Suppressor macrophage treated with lipopolysaccharide for 4 hours (primary cell): ENCODE data around the gene PTPN7.
"Not testable (repeated sequence)": the region's sequence is repeated elsewhere in the genome, so short reads cannot be mapped to it uniquely, and the experiment has no call there.

Experiments
- DNase-seq: peaks from one replicate; pipeline ENCODE4 v3.0.0-alpha.2; 2020

The PTPN7 gene

GRCh38 chr1:202189001-202189790, 28.8 kb upstream of the PTPN7 start:
- DNase-seq, result peak; percentile 85

DNA sequence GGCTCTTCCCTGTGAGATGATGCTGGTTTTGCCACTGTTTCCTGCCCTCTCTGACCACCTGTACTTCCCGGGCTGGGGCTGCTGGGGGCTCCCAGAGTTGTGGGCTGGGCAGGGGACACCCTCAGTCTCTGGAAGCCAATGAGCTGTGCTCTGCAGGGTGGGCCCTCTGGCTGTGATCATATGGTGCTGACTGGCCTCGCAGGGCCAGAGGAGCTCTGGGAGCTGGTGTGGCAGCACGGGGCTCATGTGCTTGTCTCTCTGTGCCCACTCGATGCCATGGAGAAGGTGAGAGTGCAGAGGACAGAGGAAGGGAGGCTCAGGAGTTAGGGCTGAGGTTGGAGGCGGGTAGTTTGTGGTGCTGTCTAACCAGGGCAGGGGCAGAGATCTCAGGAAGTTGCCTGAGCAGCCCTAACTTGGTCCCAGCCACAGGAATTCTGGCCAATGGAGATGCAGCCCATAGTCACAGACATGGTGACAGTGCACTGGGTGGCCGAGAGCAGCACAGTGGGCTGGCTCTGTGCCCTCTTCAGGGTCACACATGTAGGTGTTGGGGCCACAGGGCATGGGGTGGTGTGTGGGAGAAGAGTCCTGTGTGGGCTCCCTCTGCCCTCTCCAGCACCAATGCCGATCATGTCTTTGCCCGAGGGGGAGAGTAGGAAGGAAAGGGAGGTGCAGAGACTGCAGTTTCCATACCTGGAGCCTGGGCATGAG, 27.4 kb upstream of the PTPN7 start:
- no peak for DNase-seq

GRCh38 chr1:202187041-202187671, 26.8 kb upstream of the PTPN7 start:
- no peak for DNase-seq

DNA sequence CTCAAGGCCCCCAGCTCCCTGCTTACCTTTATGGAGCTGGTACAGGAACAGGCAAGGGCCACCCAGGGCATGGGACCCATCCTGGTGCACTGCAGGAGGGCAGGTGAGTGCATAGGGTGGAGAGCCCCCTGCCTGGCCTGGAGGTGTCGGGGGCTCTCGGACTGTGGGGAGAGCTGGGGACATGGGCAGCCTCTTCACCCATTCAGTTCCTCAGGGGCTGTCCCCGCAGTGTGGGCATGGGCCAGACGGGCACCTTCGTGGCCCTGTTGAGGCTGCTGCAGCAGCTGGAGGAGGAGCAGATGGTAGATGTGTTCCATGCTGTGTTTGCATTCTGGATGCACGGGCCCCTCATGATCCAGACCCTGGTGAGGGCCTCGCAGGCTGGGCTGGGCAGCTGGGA, 25.9 kb upstream of the PTPN7 start:
- no peak for DNase-seq

GRCh38 chr1:202184750-202185460, 24.5 kb upstream of the PTPN7 start:
- peak; percentile 90 for DNase-seq

DNA sequence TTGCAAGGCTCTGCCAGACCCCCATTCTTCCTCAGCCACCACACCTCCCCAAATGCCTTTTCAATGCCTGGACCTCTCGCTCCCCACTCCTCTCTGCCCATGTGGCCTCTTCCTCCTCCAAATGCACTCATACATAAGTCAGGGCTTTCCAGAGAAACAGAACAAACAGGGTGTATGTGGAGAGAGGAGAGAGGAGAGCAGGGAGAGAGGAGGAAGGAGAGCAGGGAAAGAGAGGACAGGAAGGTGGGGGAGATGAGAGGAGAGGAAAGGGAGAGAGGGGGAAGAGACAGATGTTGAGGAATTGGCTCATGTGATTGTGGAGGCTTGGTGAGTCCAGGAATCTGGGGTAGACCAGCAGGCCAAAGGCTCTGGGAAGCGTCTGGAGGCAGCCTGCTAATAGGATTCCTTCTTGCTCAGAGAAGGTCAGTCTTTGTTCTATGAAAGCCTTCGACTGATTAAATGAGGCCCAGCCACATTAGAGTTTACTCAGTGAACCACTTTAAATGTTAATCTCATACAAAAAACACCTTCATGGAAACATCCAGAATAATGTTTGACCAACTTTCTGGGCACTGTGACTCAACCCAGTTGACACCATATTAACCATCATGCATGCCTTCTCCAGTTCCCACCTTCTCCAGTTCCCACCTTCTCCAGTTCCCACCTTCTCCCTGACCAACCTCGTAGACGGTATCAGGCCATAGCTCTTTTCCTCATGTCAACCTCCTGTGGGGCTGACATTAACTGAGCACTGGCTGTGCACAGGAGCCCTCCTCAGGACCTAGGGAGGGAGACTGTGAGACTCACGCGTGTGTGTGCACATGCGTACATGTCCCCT, 21.9 kb upstream of the PTPN7 start:
- no peak for DNase-seq

- no peak for DNase-seq
Observed at GRCh38 chr1:202181586-202181985, 21.2 kb upstream of the PTPN7 start.

DNA sequence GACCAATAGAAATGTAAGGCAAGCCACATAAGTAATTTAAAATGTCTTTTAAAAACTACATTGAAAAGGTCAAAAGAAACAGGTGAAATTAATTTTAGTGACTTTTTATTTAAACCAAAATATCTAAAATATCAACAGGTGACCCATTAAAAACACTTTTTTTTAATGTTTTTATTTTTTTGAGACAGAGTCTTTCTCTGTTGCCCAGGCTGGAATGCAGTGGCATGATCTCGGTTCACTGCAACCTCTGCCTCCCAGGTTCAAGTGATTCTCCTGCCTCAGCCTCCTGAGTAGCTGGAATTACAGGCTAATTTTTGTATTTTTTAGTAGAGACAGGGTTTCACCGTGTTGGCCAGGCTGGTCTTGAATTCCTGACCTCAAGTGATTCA, 20.3 kb upstream of the PTPN7 start:
- DNase-seq, result not testable (repeated sequence)

DNA sequence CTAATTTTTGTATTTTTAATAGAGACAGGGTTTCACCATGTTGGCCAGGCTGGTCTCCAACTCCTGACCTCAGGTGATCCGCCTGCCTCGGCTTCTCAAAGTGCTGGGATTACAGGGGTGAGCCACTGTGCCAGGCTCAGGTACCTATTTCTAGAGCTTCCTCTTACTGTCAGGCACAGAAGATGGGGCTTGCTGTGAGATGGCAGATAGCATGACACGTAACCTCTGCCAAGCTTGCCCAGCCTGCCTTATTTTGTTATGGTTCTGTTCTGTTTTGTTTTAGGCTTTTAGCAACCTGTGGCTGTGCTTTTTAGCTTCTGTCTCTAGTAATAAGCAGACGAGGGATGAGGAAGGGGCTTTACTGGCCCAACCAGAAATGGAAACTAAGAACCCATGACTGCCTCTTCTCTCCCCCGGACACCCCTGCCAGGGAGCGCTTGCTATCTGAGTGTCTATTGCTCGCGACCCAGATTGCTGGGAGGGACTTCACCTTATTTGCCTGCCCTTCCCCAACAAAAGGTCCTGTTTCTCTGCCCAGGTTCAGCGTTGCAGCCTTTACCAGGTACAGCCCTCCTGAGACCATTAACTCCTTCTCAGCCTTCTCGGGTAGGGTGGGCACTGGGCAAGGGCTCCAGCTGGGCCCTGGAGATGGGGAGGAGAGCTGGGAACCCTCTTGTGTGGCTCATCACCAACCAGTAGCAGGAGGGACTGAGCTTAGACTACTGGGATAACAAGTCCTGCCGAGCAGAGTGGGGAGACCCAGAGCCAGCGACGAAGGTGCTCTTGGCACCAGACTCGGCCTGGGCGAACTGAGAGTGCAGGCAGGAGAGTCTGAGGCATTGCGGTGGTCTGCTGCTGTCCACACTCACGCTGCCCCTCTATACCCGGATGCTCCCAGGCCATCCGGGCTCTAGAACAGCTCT, 19.7 kb upstream of the PTPN7 start:
- no peak for DNase-seq

- no peak for DNase-seq
Observed at GRCh38 chr1:202176949-202177927, 16.8 kb upstream of the PTPN7 start.

DNA sequence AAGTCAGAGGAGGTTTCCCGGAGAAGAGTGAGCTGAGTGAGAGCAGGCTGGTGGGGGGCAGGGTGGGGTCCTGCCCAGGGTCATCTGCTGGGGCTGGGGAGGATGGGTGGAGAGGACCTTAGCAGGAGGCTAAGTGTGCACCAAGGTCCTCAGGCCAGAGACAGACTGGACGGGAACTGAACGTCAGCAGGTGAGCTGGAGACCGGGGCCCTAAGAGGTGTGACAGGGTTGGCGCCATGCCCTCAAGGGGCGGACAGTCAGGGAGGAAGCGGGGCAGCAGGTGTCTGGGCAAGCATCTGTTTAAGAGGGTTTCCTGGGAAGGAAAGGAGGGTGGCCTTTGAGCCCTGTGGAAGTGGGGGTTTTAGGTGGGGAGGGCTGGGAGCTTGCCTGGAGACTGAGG, 13.6 kb upstream of the PTPN7 start:
- no peak for DNase-seq

DNA sequence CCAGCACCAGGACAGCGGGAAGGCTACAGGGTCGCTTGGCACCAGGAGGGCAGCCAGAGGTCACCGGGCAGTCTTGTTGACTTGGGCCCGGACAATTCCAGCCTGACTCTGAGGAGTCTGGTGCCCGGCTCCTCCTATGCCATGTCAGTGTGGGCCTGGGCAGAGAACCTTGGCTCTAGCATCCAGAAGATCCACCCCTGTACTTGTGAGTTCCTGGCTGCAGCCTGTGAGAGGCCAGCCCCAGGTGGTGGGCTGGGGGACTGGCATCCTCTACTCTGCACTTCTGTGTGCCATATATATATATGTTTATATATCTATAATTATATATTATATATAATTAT, 11.6 kb upstream of the PTPN7 start:
- no peak for DNase-seq

- no peak for DNase-seq
Observed at GRCh38 chr1:202171292-202172014, 11.1 kb upstream of the PTPN7 start.

DNA sequence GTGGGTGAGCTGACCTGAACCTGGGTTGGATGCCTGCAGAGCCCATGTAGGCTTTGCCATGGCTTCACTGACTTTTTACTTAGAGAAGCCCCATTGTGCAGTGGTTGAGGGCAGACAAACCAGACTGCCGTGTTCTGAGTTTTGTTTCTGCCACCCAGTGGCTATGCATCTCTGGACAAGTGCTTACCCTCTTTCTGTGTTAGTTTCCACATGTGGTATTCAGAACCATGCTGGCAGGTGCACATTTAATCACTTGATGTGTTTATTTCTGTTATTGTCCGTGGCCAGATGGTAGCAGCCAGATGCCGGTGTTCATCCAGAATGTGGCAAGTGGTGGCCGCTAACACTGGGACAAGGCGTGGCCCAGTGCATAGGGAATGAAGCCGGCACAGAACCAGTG, 10.3 kb upstream of the PTPN7 start:
- DNase-seq, result no peak

- no peak for DNase-seq
Observed at GRCh38 chr1:202168861-202169260, 8.5 kb upstream of the PTPN7 start.

- no peak for DNase-seq
Observed at GRCh38 chr1:202167708-202168415, 7.5 kb upstream of the PTPN7 start.

DNA sequence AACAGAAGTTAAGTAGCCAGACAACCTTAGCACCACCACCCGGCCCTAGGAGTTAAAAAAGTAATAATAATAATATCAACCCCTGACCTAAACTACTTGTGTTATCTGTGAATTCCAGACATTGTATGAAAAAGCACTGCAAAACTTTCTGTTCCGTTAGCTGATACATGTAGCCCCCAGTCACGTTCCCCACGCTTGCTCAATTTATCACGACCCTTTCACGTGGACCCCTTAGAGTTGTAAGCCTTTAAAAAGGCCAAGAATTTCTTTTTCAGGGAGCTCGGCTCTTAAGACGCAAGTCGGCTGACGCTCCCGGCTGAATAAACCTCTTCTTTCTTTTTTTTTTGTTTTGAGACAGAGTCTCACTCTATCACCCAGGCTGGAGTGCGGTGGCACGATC, 6.7 kb upstream of the PTPN7 start:
- DNase-seq, result not testable (repeated sequence)

GRCh38 chr1:202165942-202166843, 5.8 kb upstream of the PTPN7 start:
- DNase-seq, result no peak
